Osteoblast (primary cell): ENCODE measurements around the gene TNFRSF1B. TPM values are rescaled to one million over a fixed set of nuclear protein-coding genes. Genes with fewer than 3 reads are reported as not detected.

Experiments
- DNase-seq: peaks from one replicate; pipeline ENCODE4 v3.0.0; 2011; ENCODE audit warnings: low spot score, mixed read lengths; ENCODE audit not compliant: insufficient read length; ENCODE audit errors: missing footprints
- H2AFZ ChIP-seq: 2 replicates; pipeline ENCODE4 v1.6.0; 2011; ENCODE audit warnings: mild to moderate bottlenecking, low read length
- H3K27ac ChIP-seq: 2 replicates; pipeline ENCODE4 v1.5.1; 2011; ENCODE audit warnings: mild to moderate bottlenecking, low read depth, low read length, moderate library complexity
- H3K27me3 ChIP-seq: 2 replicates; pipeline ENCODE4 v1.6.0; 2012; ENCODE audit warnings: mild to moderate bottlenecking, control low read depth, inconsistent platforms, low read length, moderate library complexity; ENCODE audit not compliant: insufficient read depth
- H3K36me3 ChIP-seq: 2 replicates; pipeline ENCODE4 v1.5.1; 2011; ENCODE audit warnings: mild to moderate bottlenecking, low read length, control low read depth, moderate library complexity; ENCODE audit not compliant: insufficient read depth
- H3K4me1 ChIP-seq: 2 replicates; pipeline ENCODE4 v1.5.1; 2011; ENCODE audit warnings: mild to moderate bottlenecking, low read length, control low read depth, moderate library complexity; ENCODE audit not compliant: insufficient read depth
- H3K4me2 ChIP-seq: 2 replicates; pipeline ENCODE4 v1.6.0; 2011; ENCODE audit warnings: mild to moderate bottlenecking, low read length; ENCODE audit not compliant: insufficient read depth
- H3K4me3 ChIP-seq: fragments of 200-600 bp; sonication (generic); 3 replicates; pipeline ENCODE4 v1.5.1; 2012; ENCODE audit warnings: mild to moderate bottlenecking, low read length, inconsistent platforms; ENCODE audit not compliant: insufficient read depth
- H3K79me2 ChIP-seq: 2 replicates; pipeline ENCODE4 v1.6.0; 2012; ENCODE audit warnings: mild to moderate bottlenecking, low read length, control low read depth, inconsistent platforms; ENCODE audit not compliant: insufficient read depth
- H3K9me3 ChIP-seq: 2 replicates; pipeline ENCODE4 v1.5.1; 2011; ENCODE audit warnings: low read depth, low read length, control low read depth
- H4K20me1 ChIP-seq: 2 replicates; pipeline ENCODE4 v1.6.0; 2012; ENCODE audit warnings: mild to moderate bottlenecking, low read length, control low read depth; ENCODE audit not compliant: insufficient read depth
- total RNA-seq: library from RNA; depleted of rRNA; stranded (reverse); fragments of >200 nt; gene quantifications from 2 replicates; pipeline ENCODE4 v1.2.3, GENCODE V29; 2012
- TF ChIP-seq, protein P1 (sequence below): IDR thresholded peaks from 2 replicates; pipeline ENCODE4 v1.5.1; 2011; ENCODE audit warnings: mild to moderate bottlenecking, low read depth, low read length, moderate library complexity; ENCODE audit errors: extremely low read depth

Gene TNFRSF1B
- total RNA-seq, 1 donor: 12.7 TPM

- Histone ChIP-seq H3K9me3 (no peaks in the 10 kb centered on the region), H3K27me3 (no peaks in the 10 kb centered on the region), H3K4me1 (peaks cover 4% of the 10 kb centered on the region), H3K79me2 (peaks cover 54% of the 10 kb centered on the region), H3K36me3 (peaks cover 9% of the 10 kb centered on the region), H3K4me2 (no peak overlapping the region), H4K20me1 (peaks cover 12% of the 10 kb centered on the region), H3K27ac (no peak overlapping the region), H2AFZ (no peak overlapping the region), H3K4me3 (no peak overlapping the region)
- TF ChIP-seq, protein P1, sequence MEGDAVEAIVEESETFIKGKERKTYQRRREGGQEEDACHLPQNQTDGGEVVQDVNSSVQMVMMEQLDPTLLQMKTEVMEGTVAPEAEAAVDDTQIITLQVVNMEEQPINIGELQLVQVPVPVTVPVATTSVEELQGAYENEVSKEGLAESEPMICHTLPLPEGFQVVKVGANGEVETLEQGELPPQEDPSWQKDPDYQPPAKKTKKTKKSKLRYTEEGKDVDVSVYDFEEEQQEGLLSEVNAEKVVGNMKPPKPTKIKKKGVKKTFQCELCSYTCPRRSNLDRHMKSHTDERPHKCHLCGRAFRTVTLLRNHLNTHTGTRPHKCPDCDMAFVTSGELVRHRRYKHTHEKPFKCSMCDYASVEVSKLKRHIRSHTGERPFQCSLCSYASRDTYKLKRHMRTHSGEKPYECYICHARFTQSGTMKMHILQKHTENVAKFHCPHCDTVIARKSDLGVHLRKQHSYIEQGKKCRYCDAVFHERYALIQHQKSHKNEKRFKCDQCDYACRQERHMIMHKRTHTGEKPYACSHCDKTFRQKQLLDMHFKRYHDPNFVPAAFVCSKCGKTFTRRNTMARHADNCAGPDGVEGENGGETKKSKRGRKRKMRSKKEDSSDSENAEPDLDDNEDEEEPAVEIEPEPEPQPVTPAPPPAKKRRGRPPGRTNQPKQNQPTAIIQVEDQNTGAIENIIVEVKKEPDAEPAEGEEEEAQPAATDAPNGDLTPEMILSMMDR: no peak
- peak; percentile 66 for DNase-seq
These were observed 65.4 kb downstream of the TNFRSF1B start for GRCh38 chr1:12232221-12232620.

GRCh38 chr1:12244078-12244477 lies 77.3 kb downstream of the TNFRSF1B start:
- H3K9me3 ChIP-seq: no peaks in the 10 kb centered on the region
- no peaks in the 10 kb centered on the region for H4K20me1 ChIP-seq
- DNase-seq: peak; percentile 66
- no peak overlapping the region for H2AFZ ChIP-seq
- H3K27me3 ChIP-seq: no peaks in the 10 kb centered on the region
- H3K4me2 ChIP-seq: no peak overlapping the region
- peaks cover 6% of the 10 kb centered on the region for H3K79me2 ChIP-seq
- no peak overlapping the region for H3K27ac ChIP-seq
- TF ChIP-seq, protein P1: peak; percentile 49
- H3K4me1 ChIP-seq: peaks cover 3% of the 10 kb centered on the region
- no peak overlapping the region for H3K4me3 ChIP-seq
- peaks cover 42% of the 10 kb centered on the region for H3K36me3 ChIP-seq

GRCh38 chr1:12244585-12244984 lies 77.8 kb downstream of the TNFRSF1B start:
- Histone ChIP-seq H3K4me2 (no peak overlapping the region), H3K9me3 (no peaks in the 10 kb centered on the region), H3K36me3 (peaks cover 42% of the 10 kb centered on the region), H3K79me2 (peaks cover 5% of the 10 kb centered on the region), H2AFZ (no peak overlapping the region), H4K20me1 (no peaks in the 10 kb centered on the region), H3K27ac (no peak overlapping the region), H3K4me3 (no peak overlapping the region), H3K4me1 (peaks cover 8% of the 10 kb centered on the region), H3K27me3 (no peaks in the 10 kb centered on the region)
- TF ChIP-seq, protein P1: no peak
- no peak for DNase-seq

DNA sequence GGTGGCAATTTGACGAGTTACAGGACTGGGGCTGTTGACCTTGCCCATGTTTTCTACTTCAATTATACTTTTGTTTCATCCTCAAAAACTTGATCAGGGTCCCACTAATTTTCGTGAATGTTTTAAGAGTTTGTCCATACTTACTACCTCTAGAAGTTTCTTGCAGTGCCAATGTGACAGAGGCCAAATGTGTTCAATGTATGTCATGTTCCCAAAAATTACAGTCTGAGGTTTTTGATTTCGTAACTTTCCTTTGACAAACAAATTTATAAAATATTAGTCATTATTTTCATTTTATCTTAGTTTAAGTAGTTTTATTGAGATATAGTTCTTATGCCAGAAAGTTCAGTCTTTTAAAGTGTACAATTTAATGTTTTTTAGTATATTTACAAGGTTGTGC lies 78.3 kb downstream of the TNFRSF1B start:
- H3K4me3 ChIP-seq: no peak overlapping the region
- no peaks in the 10 kb centered on the region for H4K20me1 ChIP-seq
- no peak overlapping the region for H3K27ac ChIP-seq
- H3K4me1 ChIP-seq: peaks cover 9% of the 10 kb centered on the region
- TF ChIP-seq, protein P1: no peak
- no peaks in the 10 kb centered on the region for H3K27me3 ChIP-seq
- peaks cover under 1% of the 10 kb centered on the region for H3K79me2 ChIP-seq
- no peak overlapping the region for H2AFZ ChIP-seq
- no peak for DNase-seq
- H3K4me2 ChIP-seq: no peak overlapping the region
- H3K9me3 ChIP-seq: no peaks in the 10 kb centered on the region
- H3K36me3 ChIP-seq: peaks cover 46% of the 10 kb centered on the region
